Measurements from ENCODE around the gene SH3D19. TPM values are rescaled to one million over a fixed set of nuclear protein-coding genes. Genes with fewer than 3 reads are reported as not detected.

SH3D19 gene
- total RNA-seq, 1 donor from 2014 or later, result 4.9 TPM

- no peak overlapping the region for H3K27ac Mint-ChIP-seq (ENCODE audit: unreplicated experiment)
- peaks cover 3% of the 10 kb centered on the region for H3K27me3 Mint-ChIP-seq (ENCODE audit: unreplicated experiment)
- H3K9me3 Mint-ChIP-seq (ENCODE audit: unreplicated experiment), result peaks cover 2% of the 10 kb centered on the region
- TF ChIP-seq CTCF (IDR thresholded peaks at IDR 0.05; ENCODE audit: partially characterized antibody, unreplicated experiment), result no peak
- no peak for DNase-seq
- no peak overlapping the region for H3K4me3 Mint-ChIP-seq (ENCODE audit: unreplicated experiment)
- H3K36me3 Mint-ChIP-seq (ENCODE audit: unreplicated experiment), result no peaks in the 10 kb centered on the region
- no peaks in the 10 kb centered on the region for H3K4me1 Mint-ChIP-seq (ENCODE audit: low read depth, unreplicated experiment)
Observed at GRCh38 chr4:151359576-151359975, 34.2 kb upstream of the SH3D19 start.

GRCh38 chr4:151358266-151358665, 32.9 kb upstream of the SH3D19 start:
- Mint-ChIP-seq H3K27ac (ENCODE audit: unreplicated experiment) (no peak overlapping the region), H3K9me3 (ENCODE audit: unreplicated experiment) (peaks cover 2% of the 10 kb centered on the region), H3K36me3 (ENCODE audit: unreplicated experiment) (no peaks in the 10 kb centered on the region), H3K4me3 (ENCODE audit: unreplicated experiment) (no peak overlapping the region), H3K27me3 (ENCODE audit: unreplicated experiment) (peaks cover 3% of the 10 kb centered on the region), H3K4me1 (ENCODE audit: low read depth, unreplicated experiment) (no peaks in the 10 kb centered on the region)
- TF ChIP-seq CTCF (IDR thresholded peaks at IDR 0.05; ENCODE audit: partially characterized antibody, unreplicated experiment), result no peak
- no peak for DNase-seq

GRCh38 chr4:151356510-151356909, 31.1 kb upstream of the SH3D19 start:
- Mint-ChIP-seq H3K9me3 (ENCODE audit: unreplicated experiment) (peaks cover 2% of the 10 kb centered on the region), H3K27me3 (ENCODE audit: unreplicated experiment) (peaks cover 5% of the 10 kb centered on the region), H3K36me3 (ENCODE audit: unreplicated experiment) (no peaks in the 10 kb centered on the region), H3K27ac (ENCODE audit: unreplicated experiment) (no peak overlapping the region), H3K4me3 (ENCODE audit: unreplicated experiment) (no peak overlapping the region), H3K4me1 (ENCODE audit: low read depth, unreplicated experiment) (no peaks in the 10 kb centered on the region)
- TF ChIP-seq CTCF (IDR thresholded peaks at IDR 0.05; ENCODE audit: partially characterized antibody, unreplicated experiment), result no peak
- no peak for DNase-seq

GRCh38 chr4:151355155-151355554, 29.8 kb upstream of the SH3D19 start:
- DNase-seq, result no peak
- Mint-ChIP-seq H3K27me3 (ENCODE audit: unreplicated experiment) (peaks cover 5% of the 10 kb centered on the region), H3K9me3 (ENCODE audit: unreplicated experiment) (peaks cover 2% of the 10 kb centered on the region), H3K4me1 (ENCODE audit: low read depth, unreplicated experiment) (no peaks in the 10 kb centered on the region), H3K27ac (ENCODE audit: unreplicated experiment) (no peak overlapping the region), H3K4me3 (ENCODE audit: unreplicated experiment) (no peak overlapping the region), H3K36me3 (ENCODE audit: unreplicated experiment) (no peaks in the 10 kb centered on the region)
- TF ChIP-seq CTCF (IDR thresholded peaks at IDR 0.05; ENCODE audit: partially characterized antibody, unreplicated experiment), result no peak

GRCh38 chr4:151347490-151348235, 22.3 kb upstream of the SH3D19 start:
- no peak for TF ChIP-seq CTCF (IDR thresholded peaks at IDR 0.05; ENCODE audit: partially characterized antibody, unreplicated experiment)
- H3K36me3 Mint-ChIP-seq (ENCODE audit: unreplicated experiment), result no peaks in the 10 kb centered on the region
- H3K4me1 Mint-ChIP-seq (ENCODE audit: low read depth, unreplicated experiment), result no peaks in the 10 kb centered on the region
- H3K27me3 Mint-ChIP-seq (ENCODE audit: unreplicated experiment), result peaks cover 2% of the 10 kb centered on the region
- H3K27ac Mint-ChIP-seq (ENCODE audit: unreplicated experiment), result no peak overlapping the region
- no peak for DNase-seq
- H3K9me3 Mint-ChIP-seq (ENCODE audit: unreplicated experiment), result no peaks in the 10 kb centered on the region
- H3K4me3 Mint-ChIP-seq (ENCODE audit: unreplicated experiment), result no peak overlapping the region

All from glutamatergic neuron (in vitro differentiated cells).